A549 (cell line): Measurements from ENCODE around the gene CPSF2.

Experiments used
- CTCF ChIP-seq: fragments of >200 bp; sonication (Bioruptor Twin); formaldehyde crosslinking; IDR thresholded peaks from 3 replicates; pipeline ENCODE4 v1.5.1; 2016
- EP300 ChIP-seq, 2 experiments: fragments of >200 bp; sonication (Bioruptor Twin); formaldehyde crosslinking; IDR thresholded peaks; 2 replicates in 1 of 2; 3 replicates in 1 of 2; pipeline ENCODE4 v1.6.1; 2016 to 2017
- FOSL2 ChIP-seq, 2 experiments: fragments of 450-650 bp in 1 of 2; fragments of >200 bp in 1 of 2; sonication (Bioruptor Twin) in 1 of 2; formaldehyde crosslinking; IDR thresholded peaks; 2 replicates each; pipeline versions ENCODE4 v1.5.0 to v1.6.1; 2016 to 2020; ENCODE audit warnings: mild to moderate bottlenecking in 1 of 2, moderate library complexity in 1 of 2
- KDM5A ChIP-seq: fragments of 200-600 bp; sonication (generic); IDR thresholded peaks from 2 replicates; pipeline ENCODE4 v1.6.1; 2016; ENCODE audit warnings: antibody characterized with exemption, mild to moderate bottlenecking
- MYC ChIP-seq: IDR thresholded peaks from 2 replicates; pipeline ENCODE4 v1.6.1; 2012; ENCODE audit warnings: mild to moderate bottlenecking, inconsistent platforms, low read length, improper control_type of control experiment, borderline replicate concordance
- NR3C1 ChIP-seq: fragments of >200 bp; sonication (Bioruptor Twin); formaldehyde crosslinking; IDR thresholded peaks from 3 replicates; pipeline ENCODE4 v1.6.1; 2017
- PHF8 ChIP-seq: fragments of 200-600 bp; sonication (generic); IDR thresholded peaks from 2 replicates; pipeline ENCODE4 v1.6.1; 2016; ENCODE audit warnings: low read depth, mild to moderate bottlenecking, antibody characterized with exemption, moderate library complexity, borderline replicate concordance
- POLR2A ChIP-seq: IDR thresholded peaks from 2 replicates; pipeline ENCODE4 v1.6.1; 2012; ENCODE audit warnings: mild to moderate bottlenecking, low read length
- RARB ChIP-seq: fragments of 250-450 bp; sonication (Bioruptor Pico); IDR thresholded peaks from 2 replicates; pipeline ENCODE4 v1.8.0; 2021; ENCODE audit warnings: mild to moderate bottlenecking, moderate library complexity
- TF ChIP-seq, protein P1 (sequence below): IDR thresholded peaks from 2 replicates; pipeline ENCODE4 v1.6.1; 2012
- TF ChIP-seq, protein P2 (sequence below): fragments of 200-600 bp; sonication (generic); IDR thresholded peaks from 2 replicates; pipeline ENCODE4 v1.6.1; 2016; ENCODE audit warnings: antibody characterized with exemption, mild to moderate bottlenecking, moderate library complexity

GRCh38 chr14:92154283-92154942 lies 32.6 kb downstream of the CPSF2 start:
- TF ChIP-seq NR3C1: no peak
- TF ChIP-seq CTCF: no peak
- no peak for TF ChIP-seq EP300 (IDR thresholded peaks at IDR 0.05)
- no peak for TF ChIP-seq POLR2A
- TF ChIP-seq PHF8: no peak
- TF ChIP-seq, protein P1, sequence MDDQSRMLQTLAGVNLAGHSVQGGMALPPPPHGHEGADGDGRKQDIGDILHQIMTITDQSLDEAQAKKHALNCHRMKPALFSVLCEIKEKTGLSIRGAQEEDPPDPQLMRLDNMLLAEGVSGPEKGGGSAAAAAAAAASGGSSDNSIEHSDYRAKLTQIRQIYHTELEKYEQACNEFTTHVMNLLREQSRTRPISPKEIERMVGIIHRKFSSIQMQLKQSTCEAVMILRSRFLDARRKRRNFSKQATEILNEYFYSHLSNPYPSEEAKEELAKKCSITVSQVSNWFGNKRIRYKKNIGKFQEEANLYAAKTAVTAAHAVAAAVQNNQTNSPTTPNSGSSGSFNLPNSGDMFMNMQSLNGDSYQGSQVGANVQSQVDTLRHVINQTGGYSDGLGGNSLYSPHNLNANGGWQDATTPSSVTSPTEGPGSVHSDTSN: no peak
- TF ChIP-seq, protein P2, sequence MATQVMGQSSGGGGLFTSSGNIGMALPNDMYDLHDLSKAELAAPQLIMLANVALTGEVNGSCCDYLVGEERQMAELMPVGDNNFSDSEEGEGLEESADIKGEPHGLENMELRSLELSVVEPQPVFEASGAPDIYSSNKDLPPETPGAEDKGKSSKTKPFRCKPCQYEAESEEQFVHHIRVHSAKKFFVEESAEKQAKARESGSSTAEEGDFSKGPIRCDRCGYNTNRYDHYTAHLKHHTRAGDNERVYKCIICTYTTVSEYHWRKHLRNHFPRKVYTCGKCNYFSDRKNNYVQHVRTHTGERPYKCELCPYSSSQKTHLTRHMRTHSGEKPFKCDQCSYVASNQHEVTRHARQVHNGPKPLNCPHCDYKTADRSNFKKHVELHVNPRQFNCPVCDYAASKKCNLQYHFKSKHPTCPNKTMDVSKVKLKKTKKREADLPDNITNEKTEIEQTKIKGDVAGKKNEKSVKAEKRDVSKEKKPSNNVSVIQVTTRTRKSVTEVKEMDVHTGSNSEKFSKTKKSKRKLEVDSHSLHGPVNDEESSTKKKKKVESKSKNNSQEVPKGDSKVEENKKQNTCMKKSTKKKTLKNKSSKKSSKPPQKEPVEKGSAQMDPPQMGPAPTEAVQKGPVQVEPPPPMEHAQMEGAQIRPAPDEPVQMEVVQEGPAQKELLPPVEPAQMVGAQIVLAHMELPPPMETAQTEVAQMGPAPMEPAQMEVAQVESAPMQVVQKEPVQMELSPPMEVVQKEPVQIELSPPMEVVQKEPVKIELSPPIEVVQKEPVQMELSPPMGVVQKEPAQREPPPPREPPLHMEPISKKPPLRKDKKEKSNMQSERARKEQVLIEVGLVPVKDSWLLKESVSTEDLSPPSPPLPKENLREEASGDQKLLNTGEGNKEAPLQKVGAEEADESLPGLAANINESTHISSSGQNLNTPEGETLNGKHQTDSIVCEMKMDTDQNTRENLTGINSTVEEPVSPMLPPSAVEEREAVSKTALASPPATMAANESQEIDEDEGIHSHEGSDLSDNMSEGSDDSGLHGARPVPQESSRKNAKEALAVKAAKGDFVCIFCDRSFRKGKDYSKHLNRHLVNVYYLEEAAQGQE: no peak
- no peak for TF ChIP-seq KDM5A
- TF ChIP-seq RARB (CRISPR knock-in tag): no peak
- no peak for TF ChIP-seq MYC
- no peak for TF ChIP-seq FOSL2 (IDR thresholded peaks at IDR 0.05)
- TF ChIP-seq FOSL2 (CRISPR knock-in tag; IDR thresholded peaks at IDR 0.05): no peak
